ENCODE data around the gene ZNF775. TPM values are rescaled to one million over a fixed set of nuclear protein-coding genes. Genes with fewer than 3 reads are reported as not detected.

ZNF775 gene
- total and polyA plus RNA-seq, 2 of the 13 experiments (the other 11 are each of a cell fraction or from before 2014, with no cell fraction given): 3.1 to 3.2 TPM

DNA sequence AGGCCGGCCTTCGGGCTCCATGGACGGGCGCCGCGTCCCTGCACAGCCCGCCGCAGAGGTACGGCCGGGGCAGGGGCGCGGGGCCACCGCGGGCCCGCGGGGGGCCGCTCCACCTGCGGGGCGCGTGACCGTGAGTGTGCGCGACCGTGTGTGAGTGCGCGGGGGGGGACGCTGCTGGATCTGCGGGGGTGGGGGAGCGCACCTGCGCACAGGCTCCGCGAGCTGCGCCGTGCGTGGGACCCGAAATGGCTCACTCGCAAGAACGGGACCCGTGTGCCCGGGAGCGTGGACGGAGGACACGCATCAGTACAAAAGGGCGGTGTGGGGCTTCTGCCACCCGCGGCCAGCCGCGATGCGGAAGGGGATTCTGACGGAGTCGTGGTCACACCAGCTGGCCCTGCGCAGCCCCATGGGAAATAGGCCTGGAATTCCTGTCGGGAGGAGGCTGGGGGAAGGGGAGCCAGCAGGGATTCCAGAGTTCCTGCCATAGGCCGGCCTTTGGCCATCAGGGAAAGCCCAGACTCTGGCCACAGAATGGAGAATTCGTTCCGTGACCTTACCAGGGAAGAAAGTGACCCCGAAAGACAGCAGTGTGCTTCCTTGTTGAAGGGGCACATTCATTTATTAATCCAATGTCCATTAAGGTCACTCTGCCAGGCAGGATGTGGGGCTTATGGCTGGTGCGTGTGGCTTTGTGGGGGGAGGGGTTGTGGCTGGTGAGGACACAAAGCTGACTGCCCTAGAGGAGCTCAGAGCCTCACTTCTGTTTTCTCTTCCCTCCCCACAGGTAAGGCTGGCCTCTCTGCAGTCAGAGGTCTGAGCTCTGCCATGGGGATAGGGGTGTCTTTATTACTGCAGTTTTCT lies 10.0 kb upstream of the ZNF775 start (continued):
- TF ChIP-seq ZNF670 (CRISPR knock-in tag; IDR thresholded peaks at IDR 0.05; ENCODE audit: borderline replicate concordance) (no peak), ZNF138 (CRISPR knock-in tag; IDR thresholded peaks at IDR 0.05; ENCODE audit: low read depth) (no peak), ATF1 (CRISPR knock-in tag; IDR thresholded peaks at IDR 0.05) (no peak), SNRNP70 (IDR thresholded peaks at IDR 0.05; ENCODE audit: low read depth, low read length) (no peak), ZNF792 (CRISPR knock-in tag; IDR thresholded peaks at IDR 0.05) (no peak), CEBPG (CRISPR knock-in tag; IDR thresholded peaks at IDR 0.05) (0 out of 2 replicates have a peak, but pooled peaks have one; percentile 3), ZSCAN22 (CRISPR knock-in tag; IDR thresholded peaks at IDR 0.05) (no peak), SMARCC2 (IDR thresholded peaks at IDR 0.05) (no peak), MEIS1 (CRISPR knock-in tag; IDR thresholded peaks at IDR 0.05; ENCODE audit: borderline replicate concordance) (no peak), NR2C2 (CRISPR knock-in tag; IDR thresholded peaks at IDR 0.05; ENCODE audit: borderline replicate concordance) (no peak), NFKBIZ (CRISPR knock-in tag; IDR thresholded peaks at IDR 0.05) (0 out of 2 replicates have a peak, but pooled peaks have one; percentile 13), REST (IDR thresholded peaks at IDR 0.05; ENCODE audit: borderline replicate concordance in 1 of 2, low read depth in 1 of 2, low read length in 2 of 2) (peak in 1 of 2 experiments; percentile 51; a peak in 1 of 4 replicates), ZSCAN31 (CRISPR knock-in tag; IDR thresholded peaks at IDR 0.05; ENCODE audit: low read depth) (no peak), KAT2B (IDR thresholded peaks at IDR 0.05; ENCODE audit: borderline replicate concordance, low read depth, low read length) (no peak)
- TF ChIP-seq, protein P1, sequence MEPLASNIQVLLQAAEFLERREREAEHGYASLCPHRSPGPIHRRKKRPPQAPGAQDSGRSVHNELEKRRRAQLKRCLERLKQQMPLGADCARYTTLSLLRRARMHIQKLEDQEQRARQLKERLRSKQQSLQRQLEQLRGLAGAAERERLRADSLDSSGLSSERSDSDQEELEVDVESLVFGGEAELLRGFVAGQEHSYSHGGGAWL (CRISPR knock-in tag; IDR thresholded peaks at IDR 0.05): peak; percentile 5
- TF ChIP-seq, protein P2, sequence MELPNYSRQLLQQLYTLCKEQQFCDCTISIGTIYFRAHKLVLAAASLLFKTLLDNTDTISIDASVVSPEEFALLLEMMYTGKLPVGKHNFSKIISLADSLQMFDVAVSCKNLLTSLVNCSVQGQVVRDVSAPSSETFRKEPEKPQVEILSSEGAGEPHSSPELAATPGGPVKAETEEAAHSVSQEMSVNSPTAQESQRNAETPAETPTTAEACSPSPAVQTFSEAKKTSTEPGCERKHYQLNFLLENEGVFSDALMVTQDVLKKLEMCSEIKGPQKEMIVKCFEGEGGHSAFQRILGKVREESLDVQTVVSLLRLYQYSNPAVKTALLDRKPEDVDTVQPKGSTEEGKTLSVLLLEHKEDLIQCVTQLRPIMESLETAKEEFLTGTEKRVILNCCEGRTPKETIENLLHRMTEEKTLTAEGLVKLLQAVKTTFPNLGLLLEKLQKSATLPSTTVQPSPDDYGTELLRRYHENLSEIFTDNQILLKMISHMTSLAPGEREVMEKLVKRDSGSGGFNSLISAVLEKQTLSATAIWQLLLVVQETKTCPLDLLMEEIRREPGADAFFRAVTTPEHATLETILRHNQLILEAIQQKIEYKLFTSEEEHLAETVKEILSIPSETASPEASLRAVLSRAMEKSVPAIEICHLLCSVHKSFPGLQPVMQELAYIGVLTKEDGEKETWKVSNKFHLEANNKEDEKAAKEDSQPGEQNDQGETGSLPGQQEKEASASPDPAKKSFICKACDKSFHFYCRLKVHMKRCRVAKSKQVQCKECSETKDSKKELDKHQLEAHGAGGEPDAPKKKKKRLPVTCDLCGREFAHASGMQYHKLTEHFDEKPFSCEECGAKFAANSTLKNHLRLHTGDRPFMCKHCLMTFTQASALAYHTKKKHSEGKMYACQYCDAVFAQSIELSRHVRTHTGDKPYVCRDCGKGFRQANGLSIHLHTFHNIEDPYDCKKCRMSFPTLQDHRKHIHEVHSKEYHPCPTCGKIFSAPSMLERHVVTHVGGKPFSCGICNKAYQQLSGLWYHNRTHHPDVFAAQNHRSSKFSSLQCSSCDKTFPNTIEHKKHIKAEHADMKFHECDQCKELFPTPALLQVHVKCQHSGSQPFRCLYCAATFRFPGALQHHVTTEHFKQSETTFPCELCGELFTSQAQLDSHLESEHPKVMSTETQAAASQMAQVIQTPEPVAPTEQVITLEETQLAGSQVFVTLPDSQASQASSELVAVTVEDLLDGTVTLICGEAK (IDR thresholded peaks at IDR 0.05): no peak
- TF ChIP-seq, protein P2 (CRISPR knock-in tag; IDR thresholded peaks at IDR 0.05): no peak
